HepG2 (cell line): ENCODE data around the gene IZUMO1R. TPM values are rescaled to one million over a fixed set of nuclear protein-coding genes. Genes with fewer than 3 reads are reported as not detected.

Experiments
- ATAC-seq: fragments of 200-7000 bp; cut with Tn5 transposase; 3 replicates; pipeline ENCODE4 v1.9.1; 2020; ENCODE audit warnings: mild to moderate bottlenecking, moderate library complexity
- BruUV-seq: library from RNA; stranded (reverse); fragments of 400-500 nt; replicated peaks from 2 replicates; lab custom pipeline; 2021; lab: Mats Ljungman, UMichigan
- CTCF ChIA-PET: fragments of 300-600 bp; formaldehyde crosslinking; extraction: SDS; loops from one replicate; lab custom pipeline; 2021; ENCODE audit warnings: low total read pairs, inconsistent platforms, low intra/inter-chr PET ratio; lab: Yijun Ruan, JAX
- POLR2A ChIA-PET: fragments of 350-600 bp; sonication (Branson Sonifier 250); formaldehyde crosslinking; loops from one replicate; lab custom pipeline; 2020; ENCODE audit warnings: antibody characterized with exemption, inconsistent platforms; lab: Yijun Ruan, JAX
- DNase-seq: peaks from one replicate; pipeline ENCODE4 v3.0.0-alpha.2; 2015; ENCODE audit warnings: low spot score
- FAIRE-seq: peaks from 3 replicates; lab custom pipeline; 2011; peaks lifted over from hg19 to GRCh38; lab: Jason Lieb, UNC
- H2AFZ ChIP-seq: one replicate; pipeline ENCODE4 v1.6.1; 2011; ENCODE audit warnings: low read length, inconsistent platforms
- H3K27ac ChIP-seq: fragments of 300-600 bp; 3 replicates; pipeline ENCODE4 v1.8.0; 2011; ENCODE audit warnings: mixed run types, mild to moderate bottlenecking, mixed read lengths, low read length, inconsistent platforms; ENCODE audit not compliant: insufficient read depth; ENCODE audit errors: extremely low read length
- H3K27me3 ChIP-seq, 2 experiments: fragments of 200-600 bp in 1 of 2; 2 replicates in 1 of 2; 3 replicates in 1 of 2; pipeline versions ENCODE4 v1.6.0 to v1.8.0; 2011; ENCODE audit warnings: low read length in 2 of 2, mild to moderate bottlenecking in 2 of 2, moderate library complexity in 2 of 2, inconsistent platforms in 1 of 2; ENCODE audit not compliant: insufficient read depth in 2 of 2, control insufficient read depth in 1 of 2
- H3K36me3 ChIP-seq, 2 experiments: fragments of 200-600 bp in 1 of 2; replicated peaks in 1 of 2; 2 replicates in 1 of 2; 3 replicates in 1 of 2; pipeline versions ENCODE4 v1.5.1 to v1.8.0; 2011; ENCODE audit warnings: low read length in 2 of 2, inconsistent platforms in 1 of 2; ENCODE audit not compliant: insufficient read depth in 2 of 2, control insufficient read depth in 1 of 2
- H3K4me1 ChIP-seq: 2 replicates; pipeline ENCODE4 v1.5.1; 2012; ENCODE audit warnings: low read length, inconsistent platforms; ENCODE audit not compliant: insufficient read depth
- H3K4me2 ChIP-seq: 2 replicates; pipeline ENCODE4 v1.6.0; 2011; ENCODE audit warnings: low read depth, low read length, inconsistent platforms
- H3K4me3 ChIP-seq, 3 experiments: fragments of 200-600 bp in 1 of 3; sonication (generic), shearing (Covaris generic) in 1 of 3; replicated peaks in 1 of 3; 2 replicates each; pipeline ENCODE4 v1.5.1; 2011 to 2016; ENCODE audit warnings: low read length in 3 of 3, inconsistent platforms in 2 of 3, low read depth in 2 of 3, mild to moderate bottlenecking in 2 of 3, control low read depth in 1 of 3, mixed read lengths in 1 of 3; ENCODE audit not compliant: insufficient read depth in 1 of 3
- H3K79me2 ChIP-seq: one replicate; pipeline ENCODE4 v1.6.1; 2011; ENCODE audit warnings: low read length, inconsistent platforms; ENCODE audit not compliant: insufficient read depth
- H3K9ac ChIP-seq: 2 replicates; pipeline ENCODE4 v1.6.0; 2011; ENCODE audit warnings: mild to moderate bottlenecking, low read depth, low read length, inconsistent platforms; ENCODE audit not compliant: insufficient read depth
- H3K9me3 ChIP-seq: 2 replicates; pipeline ENCODE4 v1.5.1; 2012; ENCODE audit warnings: mild to moderate bottlenecking, low read length
- H4K20me1 ChIP-seq: 2 replicates; pipeline ENCODE4 v1.6.0; 2011; ENCODE audit warnings: inconsistent platforms, mild to moderate bottlenecking, low read length, moderate library complexity; ENCODE audit not compliant: insufficient read depth
- ASH2L ChIP-seq: fragments of 300-600, 200-600 bp; sonication (generic); IDR thresholded peaks from 2 replicates; pipeline ENCODE4 v1.7.0; 2017; ENCODE audit warnings: low read depth, mild to moderate bottlenecking, moderate library complexity, mixed read lengths, low read length; ENCODE audit not compliant: insufficient read length
- HOXD1 ChIP-seq: sonication (generic); formaldehyde crosslinking; IDR thresholded peaks from 2 replicates; pipeline ENCODE4 v1.5.0; 2020; ENCODE audit warnings: missing genetic modification reagents
- NFE2L1 ChIP-seq: sonication (generic); formaldehyde crosslinking; IDR thresholded peaks from 2 replicates; pipeline ENCODE4 v1.4.0; 2020; ENCODE audit warnings: missing genetic modification reagents, mild to moderate bottlenecking, borderline replicate concordance
- REL ChIP-seq: sonication (generic); formaldehyde crosslinking; conservative IDR thresholded peaks from 2 replicates; pipeline ENCODE4 v1.8.0; 2022; ENCODE audit warnings: mild to moderate bottlenecking, missing genetic modification reagents, moderate library complexity
- REST ChIP-seq, 2 experiments: IDR thresholded peaks; 2 replicates each; pipeline ENCODE4 v1.6.1; 2011 to 2012; ENCODE audit warnings: low read length in 2 of 2, borderline replicate concordance in 1 of 2, low read depth in 1 of 2, mild to moderate bottlenecking in 1 of 2, moderate library complexity in 1 of 2
- SMAD9 ChIP-seq: sonication (generic); formaldehyde crosslinking; IDR thresholded peaks from 2 replicates; pipeline ENCODE4 v1.5.1; 2020; ENCODE audit warnings: mild to moderate bottlenecking, missing genetic modification reagents
- SNAPC2 ChIP-seq: sonication (generic); formaldehyde crosslinking; IDR thresholded peaks from 2 replicates; pipeline ENCODE4 v1.8.1; 2022; ENCODE audit warnings: mild to moderate bottlenecking, missing genetic modification reagents
- SP2 ChIP-seq: sonication (generic); formaldehyde crosslinking; IDR thresholded peaks from 2 replicates; pipeline ENCODE4 v1.5.1; 2020; ENCODE audit warnings: mild to moderate bottlenecking, missing genetic modification reagents
- ZFX ChIP-seq: sonication (generic); formaldehyde crosslinking; IDR thresholded peaks from 2 replicates; pipeline ENCODE4 v1.4.0; 2020; ENCODE audit warnings: mild to moderate bottlenecking, low read depth, missing genetic modification reagents, moderate library complexity
- ZNF180 ChIP-seq: sonication (generic); formaldehyde crosslinking; IDR thresholded peaks from 2 replicates; pipeline ENCODE4 v1.4.0; 2020; ENCODE audit warnings: low read depth, missing genetic modification reagents, borderline replicate concordance
- ZNF530 ChIP-seq: sonication (generic); formaldehyde crosslinking; IDR thresholded peaks from 2 replicates; pipeline ENCODE4 v1.5.0; 2020; ENCODE audit warnings: low read depth, mild to moderate bottlenecking, missing genetic modification reagents
- ZNF724P ChIP-seq: sonication (generic); formaldehyde crosslinking; IDR thresholded peaks from 2 replicates; pipeline ENCODE4 v1.8.0; 2022; ENCODE audit warnings: missing genetic modification reagents, borderline replicate concordance
- ZNF782 ChIP-seq: sonication (generic); formaldehyde crosslinking; IDR thresholded peaks from 2 replicates; pipeline ENCODE4 v1.4.0; 2020; ENCODE audit warnings: missing genetic modification reagents, mild to moderate bottlenecking, borderline replicate concordance
- WGBS: methylation state at CpG from one replicate; pipeline ENCODE4 v1.1.6; 2017; ENCODE audit warnings: low lambda C conversion rate; 5-methylcytosine and 5-hydroxymethylcytosine counted together
- in situ Hi-C: cut with HindIII; loops from 2 replicates; pipeline ENCODE4 v1.10.0; 2017; ENCODE audit warnings: low pct_unique_long_range_greater_than_20kb; ENCODE audit not compliant: extremely low pct_ligation_motif_present
- intact Hi-C: fragments of 100-400 bp; cut with micrococcal nuclease; formaldehyde crosslinking; loops from one replicate; pipeline ENCODE4 v1.10.0; 2022; ENCODE audit not compliant: unreplicated experiment
- polyA plus RNA-seq, 8 experiments: library from polyadenylated mRNA; depleted of rRNA in 3 of 8; stranded (reverse) in 7 of 8; unstranded in 1 of 8; fragments of >200 nt; fragmentation: Illumina TruSeq in 4 of 8; extraction: Trizol in 4 of 8; gene quantifications; 2 replicates each; pipeline versions ENCODE4 v1.2.1 to v1.2.3, GENCODE V29; 2011 to 2016; ENCODE audit warnings: low read depth in 4 of 8, missing spikeins in 1 of 8, mixed read lengths in 1 of 8; ENCODE audit not compliant: insufficient read depth in 1 of 8
- total RNA-seq, 5 experiments: library from RNA; depleted of rRNA; stranded (reverse); fragments of >200 nt; fragmentation: Illumina TruSeq; extraction: Trizol; gene quantifications; 2 replicates each; pipeline ENCODE4 v1.2.3, GENCODE V29; 2016; ENCODE audit warnings: low read depth in 1 of 5
- TF ChIP-seq, protein P1 (sequence below): sonication (generic); formaldehyde crosslinking; conservative IDR thresholded peaks from 2 replicates; pipeline ENCODE4 v1.8.1; 2023; ENCODE audit warnings: missing genetic modification reagents
- TF ChIP-seq, protein P2 (sequence below): sonication (generic); formaldehyde crosslinking; conservative IDR thresholded peaks from 2 replicates; pipeline ENCODE4 v1.4.0; 2020; ENCODE audit warnings: missing genetic modification reagents
- TF ChIP-seq, protein P3 (sequence below): sonication (generic); formaldehyde crosslinking; IDR thresholded peaks from 2 replicates; pipeline ENCODE4 v1.4.0; 2020; ENCODE audit warnings: missing genetic modification reagents

Gene IZUMO1R
- total and polyA plus RNA-seq, 2 of the 13 experiments (the other 11 are each of a cell fraction or from before 2014, with no cell fraction given), result not detected

- Histone ChIP-seq H3K4me1 (peaks cover 4% of the 10 kb centered on the region), H3K9ac (no peak overlapping the region), H4K20me1 (no peaks in the 10 kb centered on the region), H3K4me2 (no peak overlapping the region), H3K9me3 (no peaks in the 10 kb centered on the region), H3K36me3 (no peaks in the 10 kb centered on the region), H3K4me3 (no peak overlapping the region), H2AFZ (no peak overlapping the region), H3K79me2 (no peaks in the 10 kb centered on the region), H3K27ac (no peak overlapping the region), H3K27me3 (peaks cover 1 to 10% of the 10 kb centered on the region in 2 experiments; a peak in 3 of 5 replicates)
- ChIA-PET POLR2A (no interaction called here), CTCF (no interaction called here)
- no TSS peak for BruUV-seq
- 0% methylated on average over 1 of the region's 1 CpG for WGBS
- FAIRE-seq, result no peak
- intact Hi-C loops, result no loop called here
- in situ Hi-C loops, result no loop called here
- no peak for ATAC-seq
- no peak for DNase-seq
- TF ChIP-seq ZNF530 (CRISPR knock-in tag) (no peak), HOXD1 (CRISPR knock-in tag) (no peak), SP2 (CRISPR knock-in tag) (no peak), REL (CRISPR knock-in tag) (no peak), ASH2L (no peak), ZNF782 (CRISPR knock-in tag) (no peak), ZNF724P (no peak), ZFX (no peak), SMAD9 (CRISPR knock-in tag) (no peak), SNAPC2 (no peak), ZNF180 (no peak), REST (IDR thresholded peaks at IDR 0.05; ENCODE audit: borderline replicate concordance in 1 of 2, low read depth in 1 of 2, low read length in 2 of 2) (no peak), NFE2L1 (CRISPR knock-in tag) (no peak)
- TF ChIP-seq, protein P1, sequence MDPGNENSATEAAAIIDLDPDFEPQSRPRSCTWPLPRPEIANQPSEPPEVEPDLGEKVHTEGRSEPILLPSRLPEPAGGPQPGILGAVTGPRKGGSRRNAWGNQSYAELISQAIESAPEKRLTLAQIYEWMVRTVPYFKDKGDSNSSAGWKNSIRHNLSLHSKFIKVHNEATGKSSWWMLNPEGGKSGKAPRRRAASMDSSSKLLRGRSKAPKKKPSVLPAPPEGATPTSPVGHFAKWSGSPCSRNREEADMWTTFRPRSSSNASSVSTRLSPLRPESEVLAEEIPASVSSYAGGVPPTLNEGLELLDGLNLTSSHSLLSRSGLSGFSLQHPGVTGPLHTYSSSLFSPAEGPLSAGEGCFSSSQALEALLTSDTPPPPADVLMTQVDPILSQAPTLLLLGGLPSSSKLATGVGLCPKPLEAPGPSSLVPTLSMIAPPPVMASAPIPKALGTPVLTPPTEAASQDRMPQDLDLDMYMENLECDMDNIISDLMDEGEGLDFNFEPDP (CRISPR knock-in tag), result no peak
- TF ChIP-seq, protein P2, sequence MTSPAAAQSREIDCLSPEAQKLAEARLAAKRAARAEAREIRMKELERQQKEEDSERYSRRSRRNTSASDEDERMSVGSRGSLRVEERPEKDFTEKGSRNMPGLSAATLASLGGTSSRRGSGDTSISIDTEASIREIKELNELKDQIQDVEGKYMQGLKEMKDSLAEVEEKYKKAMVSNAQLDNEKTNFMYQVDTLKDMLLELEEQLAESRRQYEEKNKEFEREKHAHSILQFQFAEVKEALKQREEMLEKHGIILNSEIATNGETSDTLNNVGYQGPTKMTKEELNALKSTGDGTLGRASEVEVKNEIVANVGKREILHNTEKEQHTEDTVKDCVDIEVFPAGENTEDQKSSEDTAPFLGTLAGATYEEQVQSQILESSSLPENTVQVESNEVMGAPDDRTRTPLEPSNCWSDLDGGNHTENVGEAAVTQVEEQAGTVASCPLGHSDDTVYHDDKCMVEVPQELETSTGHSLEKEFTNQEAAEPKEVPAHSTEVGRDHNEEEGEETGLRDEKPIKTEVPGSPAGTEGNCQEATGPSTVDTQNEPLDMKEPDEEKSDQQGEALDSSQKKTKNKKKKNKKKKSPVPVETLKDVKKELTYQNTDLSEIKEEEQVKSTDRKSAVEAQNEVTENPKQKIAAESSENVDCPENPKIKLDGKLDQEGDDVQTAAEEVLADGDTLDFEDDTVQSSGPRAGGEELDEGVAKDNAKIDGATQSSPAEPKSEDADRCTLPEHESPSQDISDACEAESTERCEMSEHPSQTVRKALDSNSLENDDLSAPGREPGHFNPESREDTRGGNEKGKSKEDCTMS (CRISPR knock-in tag), result no peak
- TF ChIP-seq, protein P3, sequence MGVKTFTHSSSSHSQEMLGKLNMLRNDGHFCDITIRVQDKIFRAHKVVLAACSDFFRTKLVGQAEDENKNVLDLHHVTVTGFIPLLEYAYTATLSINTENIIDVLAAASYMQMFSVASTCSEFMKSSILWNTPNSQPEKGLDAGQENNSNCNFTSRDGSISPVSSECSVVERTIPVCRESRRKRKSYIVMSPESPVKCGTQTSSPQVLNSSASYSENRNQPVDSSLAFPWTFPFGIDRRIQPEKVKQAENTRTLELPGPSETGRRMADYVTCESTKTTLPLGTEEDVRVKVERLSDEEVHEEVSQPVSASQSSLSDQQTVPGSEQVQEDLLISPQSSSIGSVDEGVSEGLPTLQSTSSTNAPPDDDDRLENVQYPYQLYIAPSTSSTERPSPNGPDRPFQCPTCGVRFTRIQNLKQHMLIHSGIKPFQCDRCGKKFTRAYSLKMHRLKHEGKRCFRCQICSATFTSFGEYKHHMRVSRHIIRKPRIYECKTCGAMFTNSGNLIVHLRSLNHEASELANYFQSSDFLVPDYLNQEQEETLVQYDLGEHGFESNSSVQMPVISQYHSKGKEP (CRISPR knock-in tag), result no peak
Observed at GRCh38 chr11:94309757-94310156, 5.4 kb downstream of the IZUMO1R start.
